SK-N-MC (cell line): Measurements from ENCODE around the gene TAB2.

ENCODE experiments used
- EZH2 ChIP-seq: fragments of 200-600 bp; sonication (generic); IDR thresholded peaks from one replicate; pipeline ENCODE4 v1.6.1; 2017; ENCODE audit warnings: antibody characterized with exemption
- FOXP2 ChIP-seq: optimal IDR thresholded peaks from 2 replicates; pipeline ENCODE3; 2011; ENCODE audit warnings: mild to moderate bottlenecking, moderate library complexity; ENCODE audit not compliant: insufficient read depth; ENCODE audit errors: extremely low read length, control extremely low read depth
- POLR2AphosphoS5 ChIP-seq: IDR thresholded peaks from 2 replicates; pipeline ENCODE4 v1.6.1; 2012; ENCODE audit warnings: mild to moderate bottlenecking, low read depth, low read length, borderline replicate concordance

DNA sequence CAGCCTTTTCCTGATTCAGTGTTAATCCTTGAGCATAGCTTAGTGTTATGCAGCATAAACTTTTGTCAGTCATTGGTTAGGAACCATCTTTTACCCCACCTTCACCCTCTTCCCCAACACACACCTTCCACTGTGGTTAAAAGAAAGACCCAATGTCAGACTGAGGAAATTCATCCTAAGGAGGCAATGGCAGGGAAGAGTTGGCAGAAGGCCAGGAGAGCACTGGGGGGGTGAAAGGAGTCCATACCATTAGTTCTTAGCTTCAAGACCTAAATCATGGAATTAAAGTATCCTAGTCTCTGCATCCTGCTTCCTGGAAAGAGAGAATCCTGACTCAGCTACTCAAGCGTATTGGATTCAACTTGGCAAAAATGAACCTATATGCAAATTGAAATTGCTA lies 16.9 kb upstream of the TAB2 start:
- no peak for TF ChIP-seq EZH2
- no peak for TF ChIP-seq POLR2AphosphoS5
- TF ChIP-seq FOXP2: no peak
